Activated naive CD4-positive, alpha-beta T cell treated with anti-CD3 and anti-CD28 coated beads for 36 hours (primary cell): ENCODE measurements around the gene CYP4V2. TPM values are rescaled to one million over a fixed set of nuclear protein-coding genes. Genes with fewer than 3 reads are reported as not detected.

Experiments
- CTCF ChIA-PET: fragments of 350-600 bp; sonication (Branson Sonifier 250); formaldehyde crosslinking; loops from one replicate; lab custom pipeline; 2021; ENCODE audit warnings: antibody characterized with exemption; lab: Charles Lee
- DNase-seq: peaks from one replicate; pipeline ENCODE4 v3.0.0-alpha.2; 2020
- H3K27ac Mint-ChIP-seq: one replicate; pipeline ENCODE4 v1.8.0; 2021; ENCODE audit warnings: mild to moderate bottlenecking, mixed read lengths
- H3K27me3 Mint-ChIP-seq: one replicate; pipeline ENCODE4 v1.8.0; 2021; ENCODE audit warnings: low read depth, mixed read lengths
- H3K36me3 Mint-ChIP-seq: one replicate; pipeline ENCODE4 v1.8.0; 2021; ENCODE audit warnings: low read depth, mixed read lengths
- H3K4me1 Mint-ChIP-seq: one replicate; pipeline ENCODE4 v1.8.0; 2021; ENCODE audit warnings: low read depth, mixed read lengths
- H3K4me3 Mint-ChIP-seq: one replicate; pipeline ENCODE4 v1.8.0; 2021; ENCODE audit warnings: mild to moderate bottlenecking, moderate library complexity, mixed read lengths
- H3K9me3 Mint-ChIP-seq: one replicate; pipeline ENCODE4 v1.8.0; 2021; ENCODE audit warnings: mixed read lengths
- intact Hi-C: fragments of 100-400 bp; cut with micrococcal nuclease; formaldehyde crosslinking; loops from one replicate; pipeline ENCODE4 v1.15.1; 2023
- total RNA-seq, 2 experiments: library from RNA; stranded (reverse); gene quantifications; one replicate each; pipeline ENCODE4 v1.2.3, GENCODE V29; 2021

Gene CYP4V2
- total RNA-seq, 2 experiments from 2014 or later = 3.3 TPM

DNA sequence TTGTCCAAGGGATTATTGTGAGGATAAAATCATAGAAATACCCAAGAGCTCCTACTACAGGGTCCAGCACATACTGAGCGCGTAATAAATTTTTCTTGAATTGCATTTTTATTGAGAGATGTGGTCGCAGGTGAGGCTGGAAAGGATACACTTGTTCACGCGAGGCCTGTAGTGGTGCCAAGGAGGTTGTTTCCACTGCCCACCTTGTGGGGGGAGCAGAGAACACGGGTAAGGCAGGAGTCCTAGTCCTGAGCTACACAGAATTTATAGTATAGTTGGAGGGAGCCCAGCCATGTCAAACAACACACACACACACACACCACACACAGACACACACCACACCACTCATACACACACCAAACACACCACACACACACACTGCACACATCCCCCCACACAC, 31.8 kb upstream of the CYP4V2 start:
- no peak for DNase-seq
- Mint-ChIP-seq H3K36me3 (no peaks in the 10 kb centered on the region), H3K27me3 (no peaks in the 10 kb centered on the region), H3K9me3 (no peaks in the 10 kb centered on the region), H3K4me3 (no peak overlapping the region), H3K27ac (no peak overlapping the region), H3K4me1 (peaks cover 8% of the 10 kb centered on the region)
- intact Hi-C loops = loop anchor here (2.0 kb wide), 1 partner anchor 31 kb away; the partner anchor contains the start of gene CYP4V2
- CTCF ChIA-PET = interaction anchor here (1.2 kb wide), 1 partner anchor 9 kb away, joined by 4 read pairs; no protein-coding TSS in a partner anchor

DNA sequence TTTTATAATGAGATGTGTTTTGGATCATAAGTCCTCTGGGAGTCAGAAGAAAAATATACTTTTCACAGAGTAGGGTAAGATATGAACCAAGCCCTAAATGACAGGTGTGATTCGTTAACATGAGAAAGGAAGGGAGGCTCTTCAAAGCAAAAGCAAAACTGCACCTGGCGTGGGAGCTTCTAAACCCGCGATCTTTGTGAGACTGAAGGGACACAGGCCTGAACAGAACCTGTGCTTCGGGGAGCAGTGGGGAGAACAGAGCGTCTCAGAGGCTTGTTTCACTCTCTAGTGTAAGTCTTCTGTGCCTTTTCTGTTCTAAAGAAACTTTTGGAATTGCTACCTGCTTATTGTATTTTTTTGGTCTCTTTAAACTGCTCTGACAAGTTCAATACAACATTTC, 30.2 kb upstream of the CYP4V2 start:
- CTCF ChIA-PET = interaction anchor here (1.3 kb wide), 1 partner anchor 23 kb away, joined by 3 read pairs; no protein-coding TSS in a partner anchor
- Mint-ChIP-seq H3K27me3 (peaks cover 3% of the 10 kb centered on the region), H3K4me3 (peak overlapping the region; percentile 53), H3K36me3 (no peaks in the 10 kb centered on the region), H3K9me3 (no peaks in the 10 kb centered on the region), H3K4me1 (peaks cover 4% of the 10 kb centered on the region), H3K27ac (no peak overlapping the region)
- intact Hi-C loops = loop anchor here (2.0 kb wide), 1 partner anchor 30 kb away; the partner anchor contains the start of gene CYP4V2
- peak; percentile 63 for DNase-seq

DNA sequence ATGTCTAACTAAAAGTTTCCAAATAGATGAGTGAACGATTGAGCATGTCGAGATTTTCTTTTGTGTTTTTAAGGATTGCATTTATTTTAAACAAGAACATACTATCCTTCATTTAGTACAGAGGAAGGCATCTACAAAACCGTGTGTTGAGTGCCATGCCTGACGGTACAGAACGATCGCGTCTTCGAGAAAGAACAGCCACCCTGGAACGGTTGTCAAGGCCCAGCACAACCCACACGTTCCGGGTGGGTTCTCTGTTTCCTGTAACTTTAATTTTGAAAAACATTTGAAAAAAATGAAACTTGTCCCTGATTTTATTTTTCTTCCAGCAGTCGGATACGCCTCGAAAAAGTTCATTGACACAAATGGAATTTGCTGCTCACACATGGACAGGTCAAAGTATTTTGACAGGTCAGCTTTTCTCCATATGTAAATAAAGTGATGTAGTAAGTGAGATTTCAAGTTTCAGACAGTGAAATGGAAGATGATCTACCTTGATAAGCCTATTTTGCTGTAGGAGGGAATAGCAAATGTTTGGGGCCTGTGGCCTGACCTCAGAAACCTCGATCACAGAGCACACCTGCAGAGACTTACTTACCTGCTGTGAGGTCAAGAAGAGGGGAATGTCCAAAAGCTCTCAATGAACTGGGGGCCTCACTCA, 24.4 kb upstream of the CYP4V2 start:
- intact Hi-C loops = no loop called here
- no peak for DNase-seq
- Mint-ChIP-seq H3K4me1 (no peaks in the 10 kb centered on the region), H3K4me3 (no peak overlapping the region), H3K27ac (no peak overlapping the region), H3K27me3 (peaks cover 3% of the 10 kb centered on the region), H3K9me3 (no peaks in the 10 kb centered on the region), H3K36me3 (no peaks in the 10 kb centered on the region)
- CTCF ChIA-PET = no interaction called here

DNA sequence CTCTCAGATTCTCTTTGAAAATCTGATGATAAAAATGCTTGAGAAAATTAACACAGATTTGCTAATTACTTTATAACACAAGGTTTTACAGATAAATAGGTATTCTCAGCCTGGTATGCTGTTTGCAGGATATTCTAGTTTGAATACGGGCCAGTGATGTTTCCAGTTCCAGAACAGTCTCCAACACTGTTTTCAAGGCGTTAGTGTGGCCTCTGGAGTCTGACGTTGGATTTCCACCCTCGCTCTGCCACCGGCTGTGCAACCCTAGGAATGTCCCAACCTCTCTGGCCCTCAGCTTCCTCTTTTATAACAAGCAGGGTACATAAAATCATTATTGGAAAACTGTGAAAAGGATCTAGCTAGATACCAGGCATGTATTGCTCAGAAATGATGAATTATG, 23.8 kb upstream of the CYP4V2 start:
- CTCF ChIA-PET = no interaction called here
- H3K36me3 Mint-ChIP-seq = no peaks in the 10 kb centered on the region
- H3K27me3 Mint-ChIP-seq = peaks cover 3% of the 10 kb centered on the region
- no peak overlapping the region for H3K27ac Mint-ChIP-seq
- no peak overlapping the region for H3K4me3 Mint-ChIP-seq
- no peaks in the 10 kb centered on the region for H3K9me3 Mint-ChIP-seq
- intact Hi-C loops = no loop called here
- H3K4me1 Mint-ChIP-seq = no peaks in the 10 kb centered on the region
- no peak for DNase-seq

DNA sequence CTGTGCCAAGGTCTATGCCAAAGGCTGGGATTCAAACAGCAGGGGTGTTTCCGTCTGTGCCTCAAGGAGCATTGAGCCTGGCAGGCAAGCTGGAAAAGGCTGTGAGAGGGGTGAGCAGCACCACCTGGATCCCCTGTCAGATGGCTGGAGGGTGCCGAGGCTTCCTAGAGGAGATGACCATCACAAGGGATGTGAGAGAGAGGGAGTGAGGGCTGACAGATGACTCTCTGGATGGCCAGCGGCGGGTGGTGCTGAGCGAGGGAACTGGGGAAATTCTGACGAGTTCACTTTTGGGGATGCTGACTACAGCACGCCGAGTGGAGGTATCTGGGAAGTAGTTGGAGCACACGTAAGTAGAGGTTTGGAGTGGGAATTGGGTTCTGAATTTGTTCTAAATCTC, 22.6 kb upstream of the CYP4V2 start:
- no peak for DNase-seq
- Mint-ChIP-seq H3K9me3 (no peaks in the 10 kb centered on the region), H3K36me3 (no peaks in the 10 kb centered on the region), H3K27me3 (peaks cover 3% of the 10 kb centered on the region), H3K27ac (no peak overlapping the region), H3K4me1 (no peaks in the 10 kb centered on the region), H3K4me3 (no peak overlapping the region)
- CTCF ChIA-PET = no interaction called here
- intact Hi-C loops = no loop called here

DNA sequence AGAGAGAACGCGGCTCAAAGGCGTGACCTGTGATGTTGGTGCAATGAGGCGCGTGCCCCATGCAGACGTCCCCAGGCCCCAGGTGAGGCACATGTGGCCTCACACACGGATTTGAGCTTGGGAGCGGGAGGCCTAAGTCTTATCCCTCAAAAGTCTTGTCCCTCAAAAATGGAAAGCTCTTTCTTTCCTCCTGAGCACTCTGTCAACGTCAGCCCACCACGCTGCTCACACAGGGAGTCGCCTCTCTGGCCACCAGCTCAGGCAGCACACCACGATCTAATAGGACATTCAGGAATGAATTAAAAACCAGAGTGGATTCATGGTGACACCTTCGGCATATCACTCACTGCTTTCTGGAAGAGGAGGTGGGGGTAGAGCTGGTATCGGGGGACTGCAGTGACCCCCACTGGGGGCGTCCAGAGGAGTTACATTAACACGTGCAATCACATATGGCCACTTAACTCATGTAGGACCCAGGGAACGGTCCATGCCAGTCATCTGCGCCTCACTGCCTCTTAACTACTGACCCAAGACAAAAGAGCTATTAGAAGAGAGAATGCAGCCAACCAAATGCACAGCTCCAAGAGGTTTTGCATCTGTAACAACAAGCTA, 21.9 kb upstream of the CYP4V2 start:
- CTCF ChIA-PET = interaction anchor here (0.9 to 1.2 kb wide), 2 partner anchors 20 to 131 kb away, joined by 3 read pairs; no protein-coding TSS in a partner anchor

DNA sequence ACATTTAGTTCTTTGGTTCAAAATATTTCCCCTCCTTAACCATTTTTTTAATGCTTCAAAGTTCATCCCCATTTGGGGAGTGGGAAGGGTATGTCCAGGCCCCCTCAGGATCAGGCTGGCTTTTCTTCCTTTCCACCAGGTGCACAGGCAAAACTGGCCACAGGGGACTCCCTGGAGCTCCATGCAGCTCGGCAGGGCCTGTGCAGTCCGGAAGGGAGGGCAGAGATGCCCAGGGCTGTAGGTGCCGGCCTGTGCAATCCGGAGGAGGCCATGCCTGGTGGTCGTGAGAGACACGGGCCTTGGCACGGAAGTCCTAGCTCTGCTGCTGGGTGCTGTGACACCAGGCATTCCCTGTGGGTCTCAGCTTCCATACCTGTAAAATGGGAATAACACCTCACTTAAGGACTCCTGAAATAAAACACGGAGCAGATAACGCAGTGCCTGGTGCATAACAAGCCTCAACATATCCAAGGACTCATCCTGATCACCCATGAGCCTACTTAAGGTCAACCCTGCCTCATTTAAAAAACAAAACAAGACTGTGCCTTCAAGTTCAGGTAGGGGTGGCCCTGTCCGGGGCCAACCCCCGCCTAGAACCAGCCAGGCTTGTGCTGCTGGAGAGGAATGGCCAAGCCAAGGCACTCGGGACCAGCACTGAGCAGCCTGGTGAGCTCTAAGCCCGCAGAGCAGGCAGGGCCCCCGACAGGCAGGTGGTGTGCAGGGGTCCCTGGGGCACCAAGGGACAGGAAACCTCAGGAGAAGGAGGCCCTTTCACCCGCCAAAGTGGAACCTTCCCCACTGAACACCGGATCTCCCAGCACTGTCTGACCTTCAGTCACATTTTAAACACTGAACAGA, 21.2 kb upstream of the CYP4V2 start:
- no peak overlapping the region for H3K27ac Mint-ChIP-seq
- H3K36me3 Mint-ChIP-seq = no peaks in the 10 kb centered on the region
- H3K4me3 Mint-ChIP-seq = no peak overlapping the region
- CTCF ChIA-PET = interaction anchor here (0.6 to 1.2 kb wide), 3 partner anchors 20 to 132 kb away, joined by 3 read pairs; no protein-coding TSS in a partner anchor
- no peaks in the 10 kb centered on the region for H3K27me3 Mint-ChIP-seq
- H3K9me3 Mint-ChIP-seq = no peaks in the 10 kb centered on the region
- no peak for DNase-seq
- H3K4me1 Mint-ChIP-seq = no peaks in the 10 kb centered on the region
- intact Hi-C loops = no loop called here

More for the DNA sequence above, 21.9 kb upstream of the CYP4V2 start:
- no peak for DNase-seq
- Mint-ChIP-seq H3K36me3 (no peaks in the 10 kb centered on the region), H3K9me3 (no peaks in the 10 kb centered on the region), H3K4me1 (no peaks in the 10 kb centered on the region), H3K27me3 (peaks cover 3% of the 10 kb centered on the region), H3K27ac (no peak overlapping the region), H3K4me3 (no peak overlapping the region)
- intact Hi-C loops = no loop called here

DNA sequence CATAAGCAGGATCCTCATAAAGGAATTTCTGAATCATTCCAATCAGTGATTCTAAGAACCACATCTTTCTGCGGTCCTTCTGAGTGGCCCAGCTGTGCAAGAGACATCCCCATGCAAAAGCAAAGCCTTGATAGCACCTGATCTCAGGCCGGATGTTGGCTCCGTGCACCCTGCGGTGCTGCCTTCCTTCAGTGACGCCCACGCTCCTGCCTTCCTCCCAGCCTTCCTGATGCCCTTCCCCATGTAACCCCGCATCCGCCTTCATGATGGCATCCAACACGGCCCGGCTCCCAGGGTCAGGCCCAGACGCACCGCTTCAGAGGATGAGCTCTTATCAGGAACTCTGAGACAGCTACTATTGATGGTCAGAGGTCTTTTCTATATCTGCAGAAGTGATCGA, 20.4 kb upstream of the CYP4V2 start:
- H3K27ac Mint-ChIP-seq = no peak overlapping the region
- H3K4me1 Mint-ChIP-seq = no peaks in the 10 kb centered on the region
- no peak overlapping the region for H3K4me3 Mint-ChIP-seq
- DNase-seq = no peak
- H3K36me3 Mint-ChIP-seq = no peaks in the 10 kb centered on the region
- no peaks in the 10 kb centered on the region for H3K27me3 Mint-ChIP-seq
- no peaks in the 10 kb centered on the region for H3K9me3 Mint-ChIP-seq
- intact Hi-C loops = no loop called here
- CTCF ChIA-PET = no interaction called here

DNA sequence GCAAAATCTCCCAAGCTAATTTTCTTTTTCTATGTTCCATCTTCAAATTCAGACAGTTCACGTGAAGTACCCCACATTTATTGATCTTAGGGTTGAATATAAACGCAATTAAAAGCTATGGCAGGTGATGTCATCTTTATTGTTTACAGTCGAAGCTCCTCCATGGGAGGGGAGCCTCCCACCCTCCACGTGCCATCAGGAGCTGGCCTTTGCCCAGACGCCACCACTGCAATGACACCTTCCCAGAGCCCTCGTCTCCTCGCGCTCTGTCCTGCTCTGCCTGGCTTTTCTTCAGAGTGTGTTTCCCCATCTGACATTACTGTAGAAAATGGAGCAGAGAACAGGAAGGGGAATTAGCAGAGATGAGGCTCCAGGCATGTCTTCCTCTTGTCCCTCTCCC, 18.8 kb upstream of the CYP4V2 start:
- Mint-ChIP-seq H3K4me1 (no peaks in the 10 kb centered on the region), H3K4me3 (no peak overlapping the region), H3K36me3 (no peaks in the 10 kb centered on the region), H3K27me3 (no peaks in the 10 kb centered on the region), H3K27ac (no peak overlapping the region), H3K9me3 (no peaks in the 10 kb centered on the region)
- CTCF ChIA-PET = no interaction called here
- no peak for DNase-seq
- intact Hi-C loops = no loop called here

DNA sequence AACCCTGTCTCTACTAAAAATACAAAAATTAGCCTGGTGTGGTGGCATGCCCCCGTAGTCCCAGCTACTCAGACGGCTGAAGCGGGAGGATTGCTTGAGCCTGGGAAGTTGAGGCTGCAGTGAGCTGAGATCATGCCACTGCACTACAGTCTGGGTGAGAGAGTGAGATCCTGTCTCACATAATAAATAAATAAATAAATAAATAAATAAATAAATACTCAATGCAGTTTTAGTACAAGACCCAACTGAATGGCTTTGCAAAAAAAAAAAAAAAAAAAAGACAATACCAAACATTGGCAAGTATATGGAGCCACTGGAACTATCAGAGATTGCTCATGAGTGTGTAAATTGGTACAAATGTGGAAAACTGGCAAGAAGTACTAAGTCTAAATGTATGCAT, 3.3 kb upstream of the CYP4V2 start:
- Mint-ChIP-seq H3K27me3 (peaks cover 2% of the 10 kb centered on the region), H3K4me3 (no peak overlapping the region), H3K9me3 (no peaks in the 10 kb centered on the region), H3K36me3 (peaks cover 2% of the 10 kb centered on the region), H3K27ac (no peak overlapping the region), H3K4me1 (peaks cover 27% of the 10 kb centered on the region)
- DNase-seq = no peak
- CTCF ChIA-PET = no interaction called here
- intact Hi-C loops = no loop called here

DNA sequence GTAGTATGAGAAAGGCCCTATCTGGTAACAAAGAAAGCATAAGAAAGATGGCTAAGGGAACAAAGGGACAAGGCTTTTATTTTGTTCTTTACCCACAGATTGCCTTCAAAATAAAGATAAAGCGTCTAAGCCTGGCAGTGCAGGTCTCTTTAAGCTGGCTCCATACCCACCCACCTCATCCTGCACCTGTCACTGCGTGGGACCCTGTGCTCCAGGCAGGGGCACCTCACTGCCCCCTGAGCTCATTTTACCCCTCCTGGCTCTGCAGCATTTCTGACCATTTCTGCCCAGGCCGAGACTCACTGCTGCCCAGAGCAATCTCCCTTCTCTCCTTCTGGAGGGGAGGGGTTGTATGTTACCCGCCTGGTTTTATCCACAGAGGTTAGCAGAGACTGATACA, 1.7 kb upstream of the CYP4V2 start:
- intact Hi-C loops = loop anchor here (2.0 to 5.0 kb wide), 6 partner anchors 29 to 793 kb away; partner anchors contain the start of genes ANKRD37, CCDC110, FAM149A and UFSP2
- peak overlapping the region; percentile 92 for H3K27ac Mint-ChIP-seq
- peaks cover 33% of the 10 kb centered on the region for H3K4me1 Mint-ChIP-seq
- no peak for DNase-seq
- peak overlapping the region; percentile 85 for H3K4me3 Mint-ChIP-seq
- H3K27me3 Mint-ChIP-seq = peaks cover 1% of the 10 kb centered on the region
- H3K9me3 Mint-ChIP-seq = no peaks in the 10 kb centered on the region
- CTCF ChIA-PET = interaction anchor here (0.6 to 5.9 kb wide), 3 partner anchors 14 to 380 kb away, joined by 3 to 44 read pairs (median 6); no protein-coding TSS in a partner anchor
- peaks cover 2% of the 10 kb centered on the region for H3K36me3 Mint-ChIP-seq
